ENCODE measurements around the gene TUBB3. TPM values are rescaled to one million over a fixed set of nuclear protein-coding genes. Genes with fewer than 3 reads are reported as not detected.

The TUBB3 gene
- total and polyA plus RNA-seq, 9 donors = 7.1 to 20.1 (median 10.7) TPM

- Histone ChIP-seq H3K4me3 (ENCODE audit: low read length) (no peak overlapping the region), H3K27ac (ENCODE audit: low read length) (no peak overlapping the region), H3K36me3 (ENCODE audit: control insufficient read depth, insufficient read depth, low read length) (peaks cover 85% of the 10 kb centered on the region), H3K27me3 (ENCODE audit: control insufficient read depth, insufficient read depth, low read length) (no peaks in the 10 kb centered on the region), H3K4me1 (ENCODE audit: control insufficient read depth, insufficient read depth, low read length) (no peaks in the 10 kb centered on the region), H3K9me3 (replicated peaks; ENCODE audit: control insufficient read depth, low read depth, low read length) (no peaks in the 10 kb centered on the region)
- 77% methylated on average over 5 of the region's 9 CpGs for WGBS (ENCODE audit: insufficient coverage)
- DNase-seq = no peak
Measured at GRCh38 chr16:89890200-89890599, 32.9 kb upstream of the TUBB3 start.

GRCh38 chr16:89890886-89891657, 32.1 kb upstream of the TUBB3 start:
- no peaks in the 10 kb centered on the region for H3K27me3 ChIP-seq (ENCODE audit: control insufficient read depth, insufficient read depth, low read length)
- H3K27ac ChIP-seq (ENCODE audit: low read length) = no peak overlapping the region
- WGBS (ENCODE audit: insufficient coverage) = 83% methylated on average over 15 of the region's 16 CpGs

GRCh38 chr16:89892055-89892630, 31.0 kb upstream of the TUBB3 start:
- H3K4me3 ChIP-seq (ENCODE audit: low read length) = no peak overlapping the region
- peaks cover 86% of the 10 kb centered on the region for H3K36me3 ChIP-seq (ENCODE audit: control insufficient read depth, insufficient read depth, low read length)
- DNase-seq = no peak
- no peaks in the 10 kb centered on the region for H3K27me3 ChIP-seq (ENCODE audit: control insufficient read depth, insufficient read depth, low read length)
- H3K4me1 ChIP-seq (ENCODE audit: control insufficient read depth, insufficient read depth, low read length) = no peaks in the 10 kb centered on the region
- H3K27ac ChIP-seq (ENCODE audit: low read length) = no peak overlapping the region
- 89% methylated on average over 11 of the region's 18 CpGs for WGBS (ENCODE audit: insufficient coverage)
- no peaks in the 10 kb centered on the region for H3K9me3 ChIP-seq (replicated peaks; ENCODE audit: control insufficient read depth, low read depth, low read length)

More at GRCh38 chr16:89890886-89891657, 32.1 kb upstream of the TUBB3 start:
- Histone ChIP-seq H3K36me3 (ENCODE audit: control insufficient read depth, insufficient read depth, low read length) (peaks cover 84% of the 10 kb centered on the region), H3K4me1 (ENCODE audit: control insufficient read depth, insufficient read depth, low read length) (no peaks in the 10 kb centered on the region), H3K9me3 (replicated peaks; ENCODE audit: control insufficient read depth, low read depth, low read length) (no peaks in the 10 kb centered on the region), H3K4me3 (ENCODE audit: low read length) (no peak overlapping the region)
- DNase-seq = peak; percentile 46

- H3K36me3 ChIP-seq (ENCODE audit: control insufficient read depth, insufficient read depth, low read length) = peaks cover 86% of the 10 kb centered on the region
- H3K27ac ChIP-seq (ENCODE audit: low read length) = no peak overlapping the region
- H3K4me3 ChIP-seq (ENCODE audit: low read length) = no peak overlapping the region
- DNase-seq = no peak
- no peaks in the 10 kb centered on the region for H3K4me1 ChIP-seq (ENCODE audit: control insufficient read depth, insufficient read depth, low read length)
- 94% methylated on average over 7 of the region's 9 CpGs for WGBS (ENCODE audit: insufficient coverage)
- no peaks in the 10 kb centered on the region for H3K9me3 ChIP-seq (replicated peaks; ENCODE audit: control insufficient read depth, low read depth, low read length)
- no peaks in the 10 kb centered on the region for H3K27me3 ChIP-seq (ENCODE audit: control insufficient read depth, insufficient read depth, low read length)
Measured at GRCh38 chr16:89892635-89893034, 30.5 kb upstream of the TUBB3 start.

- no peak overlapping the region for H3K27ac ChIP-seq (ENCODE audit: low read length)
- no peaks in the 10 kb centered on the region for H3K27me3 ChIP-seq (ENCODE audit: control insufficient read depth, insufficient read depth, low read length)
- DNase-seq = no peak
- no peak overlapping the region for H3K4me3 ChIP-seq (ENCODE audit: low read length)
- WGBS (ENCODE audit: insufficient coverage) = 90% methylated on average over 41 of the region's 45 CpGs
- no peaks in the 10 kb centered on the region for H3K9me3 ChIP-seq (replicated peaks; ENCODE audit: control insufficient read depth, low read depth, low read length)
- peaks cover 86% of the 10 kb centered on the region for H3K36me3 ChIP-seq (ENCODE audit: control insufficient read depth, insufficient read depth, low read length)
- no peaks in the 10 kb centered on the region for H3K4me1 ChIP-seq (ENCODE audit: control insufficient read depth, insufficient read depth, low read length)
Measured at GRCh38 chr16:89893642-89894548, 29.2 kb upstream of the TUBB3 start.

- H3K36me3 ChIP-seq (ENCODE audit: control insufficient read depth, insufficient read depth, low read length) = peaks cover 88% of the 10 kb centered on the region
- 90% methylated on average over 21 of the region's 26 CpGs for WGBS (ENCODE audit: insufficient coverage)
- H3K27ac ChIP-seq (ENCODE audit: low read length) = no peak overlapping the region
- no peaks in the 10 kb centered on the region for H3K27me3 ChIP-seq (ENCODE audit: control insufficient read depth, insufficient read depth, low read length)
- no peaks in the 10 kb centered on the region for H3K4me1 ChIP-seq (ENCODE audit: control insufficient read depth, insufficient read depth, low read length)
- no peak for DNase-seq
- no peaks in the 10 kb centered on the region for H3K9me3 ChIP-seq (replicated peaks; ENCODE audit: control insufficient read depth, low read depth, low read length)
- H3K4me3 ChIP-seq (ENCODE audit: low read length) = no peak overlapping the region
Measured at GRCh38 chr16:89895482-89896250, 27.5 kb upstream of the TUBB3 start.

GRCh38 chr16:89897204-89897603, 25.9 kb upstream of the TUBB3 start:
- Histone ChIP-seq H3K36me3 (ENCODE audit: control insufficient read depth, insufficient read depth, low read length) (peaks cover 79% of the 10 kb centered on the region), H3K27me3 (ENCODE audit: control insufficient read depth, insufficient read depth, low read length) (no peaks in the 10 kb centered on the region), H3K9me3 (replicated peaks; ENCODE audit: control insufficient read depth, low read depth, low read length) (no peaks in the 10 kb centered on the region), H3K4me3 (ENCODE audit: low read length) (no peak overlapping the region), H3K27ac (ENCODE audit: low read length) (no peak overlapping the region), H3K4me1 (ENCODE audit: control insufficient read depth, insufficient read depth, low read length) (no peaks in the 10 kb centered on the region)
- DNase-seq = no peak
- WGBS (ENCODE audit: insufficient coverage) = 94% methylated on average over 8 of the region's 11 CpGs

- Histone ChIP-seq H3K4me1 (ENCODE audit: control insufficient read depth, insufficient read depth, low read length) (no peaks in the 10 kb centered on the region), H3K9me3 (replicated peaks; ENCODE audit: control insufficient read depth, low read depth, low read length) (no peaks in the 10 kb centered on the region), H3K27me3 (ENCODE audit: control insufficient read depth, insufficient read depth, low read length) (no peaks in the 10 kb centered on the region), H3K27ac (ENCODE audit: low read length) (no peak overlapping the region), H3K4me3 (ENCODE audit: low read length) (no peak overlapping the region), H3K36me3 (ENCODE audit: control insufficient read depth, insufficient read depth, low read length) (peaks cover 76% of the 10 kb centered on the region)
- DNase-seq = no peak
- 92% methylated on average over 34 of the region's 36 CpGs for WGBS (ENCODE audit: insufficient coverage)
Measured at GRCh38 chr16:89898201-89898967, 24.8 kb upstream of the TUBB3 start.

- peaks cover 77% of the 10 kb centered on the region for H3K36me3 ChIP-seq (ENCODE audit: control insufficient read depth, insufficient read depth, low read length)
- 93% methylated on average over 16 of the region's 20 CpGs for WGBS (ENCODE audit: insufficient coverage)
- no peak overlapping the region for H3K4me3 ChIP-seq (ENCODE audit: low read length)
- no peaks in the 10 kb centered on the region for H3K27me3 ChIP-seq (ENCODE audit: control insufficient read depth, insufficient read depth, low read length)
- no peak overlapping the region for H3K27ac ChIP-seq (ENCODE audit: low read length)
- no peak for DNase-seq
- no peaks in the 10 kb centered on the region for H3K9me3 ChIP-seq (replicated peaks; ENCODE audit: control insufficient read depth, low read depth, low read length)
- no peaks in the 10 kb centered on the region for H3K4me1 ChIP-seq (ENCODE audit: control insufficient read depth, insufficient read depth, low read length)
Measured at GRCh38 chr16:89899879-89900481, 23.2 kb upstream of the TUBB3 start.
